AG04449 (cell line): ENCODE data around the gene XKR7.
"Not testable (repeated sequence)": the region's sequence is repeated elsewhere in the genome, so short reads cannot be mapped to it uniquely, and the experiment has no call there.

Source experiments
- CTCF ChIA-PET: fragments of 350-600 bp; formaldehyde crosslinking; extraction: SDS; loops from one replicate; lab custom pipeline; 2021; ENCODE audit warnings: antibody characterized with exemption; lab: Yijun Ruan, JAX
- POLR2A ChIA-PET: fragments of 400-600, 350-600 bp; formaldehyde crosslinking; extraction: SDS; loops from one replicate; lab custom pipeline; 2020; ENCODE audit warnings: antibody characterized with exemption, inconsistent platforms; lab: Yijun Ruan, JAX
- DNase-seq: peaks from one replicate; pipeline ENCODE4 v3.0.0-alpha.2; 2010; ENCODE audit warnings: low read depth, low spot score
- H3K4me3 ChIP-seq: 2 replicates; pipeline ENCODE4 v1.5.1; 2011; ENCODE audit warnings: low read depth, mild to moderate bottlenecking, control low read depth, low read length
- CTCF ChIP-seq: IDR thresholded peaks from one replicate; pipeline ENCODE4 v1.5.1; 2011; ENCODE audit warnings: mild to moderate bottlenecking, moderate library complexity, low read length, control low read depth, inconsistent platforms; ENCODE audit not compliant: insufficient read depth; ENCODE audit errors: missing control alignments

XKR7 gene

GRCh38 chr20:31922588-31922987, 45.4 kb upstream of the XKR7 start:
- CTCF ChIA-PET: interaction anchor here (2.1 kb wide), 1 partner anchor 29 kb away, joined by 8 read pairs; the partner anchor contains the start of gene PDRG1
- POLR2A ChIA-PET: no interaction called here
- no peak for TF ChIP-seq CTCF
- DNase-seq: no peak
- no peak overlapping the region for H3K4me3 ChIP-seq

- ChIA-PET POLR2A (no interaction called here), CTCF (interaction anchor here (2.1 kb wide), 1 partner anchor 28 kb away, joined by 8 read pairs; the partner anchor contains the start of gene PDRG1)
- DNase-seq: no peak
- no peak for TF ChIP-seq CTCF
- no peak overlapping the region for H3K4me3 ChIP-seq
These were observed 44.3 kb upstream of the XKR7 start for GRCh38 chr20:31923388-31924331.

GRCh38 chr20:31924561-31924960, 43.4 kb upstream of the XKR7 start:
- no peak for DNase-seq
- POLR2A ChIA-PET: no interaction called here
- H3K4me3 ChIP-seq: no peak overlapping the region
- TF ChIP-seq CTCF: no peak
- CTCF ChIA-PET: no interaction called here

- ChIA-PET CTCF (interaction anchor here (0.7 to 1.6 kb wide), 2 partner anchors 73 to 102 kb away, joined by 3 to 6 read pairs; no protein-coding TSS in a partner anchor), POLR2A (no interaction called here)
- TF ChIP-seq CTCF: no peak
- H3K4me3 ChIP-seq: no peak overlapping the region
- DNase-seq: no peak
These were observed 42.3 kb upstream of the XKR7 start for GRCh38 chr20:31925631-31926030.

- H3K4me3 ChIP-seq: no peak overlapping the region
- DNase-seq: no peak
- POLR2A ChIA-PET: no interaction called here
- TF ChIP-seq CTCF: no peak
- CTCF ChIA-PET: interaction anchor here (1.6 kb wide), 2 partner anchors 25 to 103 kb away, joined by 5 to 6 read pairs; partner anchors contain the start of gene PDRG1
These were observed 41.5 kb upstream of the XKR7 start for GRCh38 chr20:31926493-31926892.

- TF ChIP-seq CTCF: no peak
- no peak overlapping the region for H3K4me3 ChIP-seq
- CTCF ChIA-PET: interaction anchor here (1.6 kb wide), 1 partner anchor 24 kb away, joined by 5 read pairs; the partner anchor contains the start of gene PDRG1
- POLR2A ChIA-PET: no interaction called here
- DNase-seq: no peak
These were observed 40.3 kb upstream of the XKR7 start for GRCh38 chr20:31927627-31928159.

GRCh38 chr20:31929631-31930030, 38.3 kb upstream of the XKR7 start:
- DNase-seq, POLR2A ChIA-PET, CTCF ChIA-PET, H3K4me3 ChIP-seq: not testable (repeated sequence)
